T47D (cell line): ENCODE results near the gene SPATA24.
"Not testable (repeated sequence)": the region's sequence is repeated elsewhere in the genome, so short reads cannot be mapped to it uniquely, and the experiment has no call there.

Experiments
- DNase-seq, 2 experiments: peaks; one replicate each; pipeline versions ENCODE4 v3.0.0 to v3.0.0-alpha.2; 2011 to 2012; ENCODE audit warnings: low read depth in 1 of 2, low spot score in 1 of 2
- JUND ChIP-seq: IDR thresholded peaks from 2 replicates; pipeline ENCODE4 v1.6.1; 2012; ENCODE audit warnings: low read depth
- in situ Hi-C: cut with HindIII; loops from 2 replicates; pipeline ENCODE4 v1.10.0; 2016; ENCODE audit warnings: low sequenced_read_pairs, low pct_unique_long_range_greater_than_20kb

The SPATA24 gene

DNA sequence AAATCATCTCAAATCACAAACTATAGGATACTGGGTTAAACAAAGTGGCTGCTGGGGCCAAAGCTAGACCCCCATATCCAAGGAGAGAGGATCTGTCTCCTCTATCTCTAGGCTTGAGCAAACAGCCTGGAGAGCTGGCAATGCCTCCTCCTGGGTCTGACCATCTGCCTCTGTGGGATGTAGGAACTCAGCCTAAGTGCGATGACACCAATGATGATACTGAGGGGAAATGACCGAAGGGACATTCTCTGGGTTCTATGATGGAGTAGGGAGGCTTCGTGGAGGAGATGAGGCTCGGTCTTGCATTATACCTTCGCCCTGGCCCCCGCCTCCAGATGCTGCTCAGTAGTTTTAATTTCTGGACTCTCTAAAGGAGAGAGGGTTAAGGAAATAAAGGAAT is 9.3 kb upstream of the SPATA24 start:
- DNase-seq, result no peak
- TF ChIP-seq JUND, result no peak
- in situ Hi-C loops, result no loop called here

DNA sequence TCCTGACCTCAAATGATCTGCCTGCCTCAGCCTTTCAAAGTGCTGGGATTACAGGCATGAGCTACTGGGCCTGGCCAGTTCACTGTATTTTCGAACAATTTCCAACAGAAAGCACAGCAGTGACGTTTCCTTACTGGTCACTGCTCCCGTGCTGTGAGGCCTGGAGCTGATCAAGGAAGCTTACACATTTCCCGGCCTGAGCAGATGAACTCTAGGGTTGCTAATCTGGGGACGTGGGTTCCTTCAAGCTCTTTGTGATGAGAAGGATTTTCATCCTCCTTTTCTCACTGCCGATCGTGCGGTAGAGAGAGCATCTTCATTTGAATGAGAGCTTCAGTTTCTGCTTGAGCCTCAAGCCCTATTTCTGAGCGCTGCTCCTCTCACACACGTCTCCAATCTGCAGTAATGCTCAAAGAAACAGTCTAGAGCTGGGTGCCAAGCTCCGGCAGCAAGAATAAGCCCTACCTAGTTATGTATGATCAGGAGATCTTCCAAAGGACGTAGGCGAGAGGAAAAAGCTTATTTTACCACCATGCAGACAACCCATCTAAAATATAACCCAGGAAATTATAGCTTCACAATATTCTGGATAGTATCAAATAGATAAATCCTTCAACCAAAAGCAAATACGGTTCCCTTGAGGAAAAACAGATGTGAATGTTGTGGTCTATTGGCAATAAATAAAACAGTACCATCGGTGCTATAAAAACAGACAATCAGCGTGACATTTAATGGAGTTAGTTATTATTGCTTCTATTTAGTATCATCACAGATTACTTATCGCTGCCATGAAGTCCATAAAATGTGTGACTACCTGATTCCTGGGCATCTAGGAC is 7.3 kb upstream of the SPATA24 start:
- no peak for DNase-seq
- no peak for TF ChIP-seq JUND
- in situ Hi-C loops, result no loop called here

DNA sequence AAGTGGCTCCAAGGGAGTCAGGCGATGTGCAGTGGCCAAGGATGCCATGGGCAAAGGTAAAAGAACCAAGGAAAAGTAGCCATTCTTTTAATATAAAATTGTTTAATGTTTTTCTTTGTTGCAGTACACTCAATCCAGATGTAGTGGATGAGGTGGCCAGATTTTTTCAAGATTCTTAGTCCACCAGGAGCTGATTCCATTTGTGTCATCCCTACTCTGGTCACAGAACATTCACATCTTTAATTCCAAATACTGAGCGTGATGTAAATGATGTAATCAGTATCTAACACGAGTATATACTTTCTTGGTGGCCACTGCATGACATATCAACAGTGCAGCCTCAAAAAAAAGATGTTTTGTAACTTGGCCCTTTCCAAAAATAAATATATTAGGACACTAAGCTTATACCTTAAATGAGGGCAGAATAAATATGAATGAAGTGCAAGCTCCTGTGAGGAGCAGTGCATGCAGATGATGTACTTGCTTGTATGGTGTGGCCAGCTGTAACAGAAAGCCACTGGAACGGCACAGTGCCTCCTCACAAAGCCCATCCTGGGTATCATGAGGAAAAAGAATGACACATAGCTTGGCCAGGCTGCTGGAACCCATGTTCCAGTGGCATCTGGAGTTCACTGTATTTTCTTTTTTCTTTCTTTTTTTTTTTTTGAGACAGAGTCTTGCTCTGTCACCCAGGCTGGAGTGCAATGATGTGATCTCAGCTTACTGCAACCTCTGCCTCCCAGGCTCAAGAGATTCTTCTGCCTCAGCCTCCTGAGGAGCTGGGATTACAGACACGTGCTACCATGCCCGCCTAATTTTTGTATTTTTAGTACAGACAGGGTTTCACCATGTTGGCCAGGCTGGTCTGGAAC is 6.5 kb upstream of the SPATA24 start:
- no peak for DNase-seq
- TF ChIP-seq JUND, result no peak
- in situ Hi-C loops, result no loop called here

DNA sequence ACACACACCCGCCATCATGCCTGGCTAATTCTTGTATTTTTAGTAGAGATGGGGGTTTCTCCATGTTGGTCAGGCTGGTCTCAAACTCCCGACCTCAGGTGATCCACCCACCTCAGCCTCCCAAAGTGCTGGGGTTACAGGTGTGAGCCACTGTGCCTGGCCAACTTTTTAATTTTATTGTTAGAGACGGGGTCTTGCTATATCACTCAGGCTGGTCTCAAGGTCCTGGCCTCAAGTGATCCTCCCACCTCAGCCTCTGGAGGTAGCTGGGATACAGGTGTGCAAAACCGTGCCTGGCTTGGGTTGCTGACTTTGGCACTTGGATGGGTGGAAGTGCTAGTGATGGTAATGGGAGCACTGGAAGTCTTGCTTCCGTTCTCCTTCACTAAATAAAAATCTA is 5.2 kb upstream of the SPATA24 start:
- in situ Hi-C loops, DNase-seq: not testable (repeated sequence)

DNA sequence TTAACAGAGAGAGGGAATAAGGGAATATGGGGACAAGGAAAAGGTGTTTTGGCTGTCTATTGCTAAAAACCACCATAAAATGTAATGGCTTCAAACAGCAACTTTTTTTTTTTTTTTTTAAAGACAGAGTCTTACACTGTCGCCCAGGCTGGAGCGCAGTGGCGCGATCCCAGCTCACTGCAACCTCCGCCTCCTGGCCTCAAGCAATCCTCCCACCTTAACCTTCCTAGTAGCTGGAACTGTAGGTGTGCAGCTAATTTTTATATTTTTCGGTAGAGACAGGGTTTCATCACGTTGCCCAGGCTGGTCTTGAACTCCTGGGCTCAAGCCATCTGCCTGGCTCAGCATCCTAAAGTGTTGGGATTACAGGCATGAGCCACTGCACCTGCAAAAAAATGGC is 4.3 kb upstream of the SPATA24 start:
- DNase-seq, result no peak
- TF ChIP-seq JUND, result no peak
- in situ Hi-C loops, result no loop called here

DNA sequence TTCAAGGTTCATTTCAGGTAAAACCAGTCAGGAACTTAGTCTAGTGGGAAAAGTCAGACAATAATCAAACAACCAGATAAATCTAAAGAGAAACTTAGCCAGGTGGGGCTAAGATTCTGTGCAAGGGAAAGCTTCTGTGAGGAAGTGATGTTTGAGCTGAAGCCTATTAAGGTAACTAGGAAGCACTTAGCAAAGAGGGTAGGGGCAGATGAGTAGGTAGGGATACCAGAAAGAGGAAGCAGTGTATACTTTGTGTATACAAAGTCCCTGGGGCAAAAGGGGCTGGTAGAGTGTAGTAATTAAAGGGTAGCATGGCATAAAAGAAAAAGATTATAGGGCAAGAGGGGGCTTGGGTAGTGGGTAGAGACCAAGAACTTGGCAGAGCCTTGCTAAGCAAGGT is 3.6 kb upstream of the SPATA24 start:
- DNase-seq, result no peak
- TF ChIP-seq JUND, result no peak
- in situ Hi-C loops, result no loop called here

DNA sequence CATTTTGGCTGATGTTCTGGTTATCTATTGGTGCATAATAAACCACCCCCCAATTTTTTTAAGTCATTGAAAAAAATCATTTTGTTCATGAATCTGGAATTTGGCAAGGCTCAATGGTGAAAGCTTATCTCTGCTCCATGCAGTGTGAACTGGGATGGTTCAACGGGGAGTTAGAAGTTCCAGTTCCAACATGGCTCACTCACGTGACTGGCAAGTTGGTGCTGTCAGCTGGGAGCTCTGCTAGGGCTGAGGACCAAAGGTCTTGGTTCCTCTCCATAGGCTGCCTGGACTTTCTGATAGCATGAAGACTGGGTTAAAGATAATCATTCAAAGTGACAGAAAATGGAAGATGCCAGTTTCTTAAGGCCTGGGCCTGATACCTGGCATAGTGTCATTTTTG is 3.1 kb upstream of the SPATA24 start:
- TF ChIP-seq JUND, result no peak
- no peak for DNase-seq
- in situ Hi-C loops, result no loop called here

DNA sequence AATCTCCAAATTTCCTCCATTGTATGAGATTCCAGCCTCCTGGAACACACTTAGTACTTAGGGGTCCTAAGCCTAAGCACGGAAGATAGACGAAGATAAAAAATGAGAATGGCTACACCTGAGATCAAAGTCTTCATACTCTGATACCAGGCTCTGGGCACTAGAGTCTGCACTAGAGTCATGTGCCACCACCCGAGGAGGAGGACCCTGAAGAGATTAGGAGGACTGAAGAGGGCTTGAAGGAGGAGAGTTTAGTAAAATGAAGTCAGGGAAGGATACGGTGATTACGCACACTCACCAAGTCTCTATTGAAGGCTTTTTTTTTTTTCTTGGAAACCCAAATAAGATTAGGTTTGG is 573 bp upstream of the SPATA24 start:
- no peak for DNase-seq
- in situ Hi-C loops, result no loop called here

DNA sequence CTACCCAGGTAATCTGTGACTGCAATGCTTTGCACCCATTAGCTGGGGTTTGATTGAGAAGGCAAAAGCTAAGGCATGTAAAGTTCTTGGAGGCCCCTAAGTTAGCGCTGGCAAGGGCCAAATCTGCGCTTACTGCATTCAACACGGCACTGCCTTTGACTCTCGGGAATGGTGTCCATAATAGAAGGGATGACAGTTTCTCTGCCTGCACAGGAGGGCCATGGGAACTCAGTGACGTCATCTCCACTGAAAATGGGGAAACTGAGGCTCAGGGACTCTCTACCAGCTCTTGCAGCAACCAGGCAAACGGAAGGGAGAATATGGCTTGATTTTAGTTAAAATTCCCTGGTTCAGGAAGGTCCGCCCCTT is 487 bp downstream of the SPATA24 start:
- no peak for TF ChIP-seq JUND
- DNase-seq, result peak in 1 of 2 experiments; percentile 41
- in situ Hi-C loops, result no loop called here

More for the DNA sequence above, 573 bp upstream of the SPATA24 start:
- TF ChIP-seq JUND, result no peak

DNA sequence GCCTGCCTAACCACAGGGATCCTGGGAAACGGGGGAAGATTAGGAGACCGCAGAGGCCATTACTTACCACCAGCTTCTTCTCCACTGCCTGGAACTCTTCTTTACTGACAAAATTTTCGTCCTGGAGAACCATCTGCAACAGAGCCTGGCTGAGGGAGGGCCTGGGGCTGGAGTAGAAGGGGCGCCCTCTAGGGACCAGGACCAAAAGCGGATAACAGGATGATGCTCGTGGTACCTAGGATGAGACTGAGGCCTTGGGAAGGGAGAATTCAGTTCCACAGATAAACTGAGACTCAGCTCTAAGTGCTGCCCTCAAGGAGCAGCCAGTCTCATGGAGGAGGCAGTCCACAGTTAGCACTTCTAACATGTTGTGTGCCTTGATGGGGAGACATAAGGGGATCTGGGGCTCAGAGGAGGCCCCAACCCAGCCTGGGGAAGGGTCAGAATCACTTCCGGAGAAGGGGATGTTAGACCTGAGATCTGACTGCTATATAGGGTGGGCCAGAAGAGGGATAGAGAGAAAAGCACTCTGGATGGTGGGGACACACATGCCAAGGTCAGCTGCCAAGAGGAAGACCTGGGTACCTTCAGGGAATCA is 1.2 kb downstream of the SPATA24 start:
- no peak for TF ChIP-seq JUND
- in situ Hi-C loops, result no loop called here
- peak in 1 of 2 experiments; percentile 64 for DNase-seq

DNA sequence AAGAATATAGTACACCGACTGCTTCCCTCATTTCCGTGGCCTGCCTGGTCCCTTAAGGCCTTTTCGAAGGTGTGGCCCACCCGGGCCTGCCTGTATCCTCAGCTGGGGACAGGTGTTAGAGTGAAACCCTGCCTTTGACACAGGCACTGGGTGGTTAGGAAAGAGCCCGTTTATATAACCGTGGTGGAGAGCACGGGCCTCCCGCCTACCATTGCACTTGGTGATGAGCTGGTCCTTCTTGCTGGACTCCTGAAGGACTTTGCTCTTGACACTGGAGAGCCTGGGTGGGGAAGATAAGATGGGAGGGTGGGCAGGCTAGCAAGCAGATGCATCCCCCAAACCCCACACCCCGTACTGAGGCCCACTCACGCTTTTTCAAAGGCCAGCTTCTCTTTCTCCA is 2.3 kb downstream of the SPATA24 start:
- no peak for DNase-seq
- TF ChIP-seq JUND, result no peak
- in situ Hi-C loops, result no loop called here

DNA sequence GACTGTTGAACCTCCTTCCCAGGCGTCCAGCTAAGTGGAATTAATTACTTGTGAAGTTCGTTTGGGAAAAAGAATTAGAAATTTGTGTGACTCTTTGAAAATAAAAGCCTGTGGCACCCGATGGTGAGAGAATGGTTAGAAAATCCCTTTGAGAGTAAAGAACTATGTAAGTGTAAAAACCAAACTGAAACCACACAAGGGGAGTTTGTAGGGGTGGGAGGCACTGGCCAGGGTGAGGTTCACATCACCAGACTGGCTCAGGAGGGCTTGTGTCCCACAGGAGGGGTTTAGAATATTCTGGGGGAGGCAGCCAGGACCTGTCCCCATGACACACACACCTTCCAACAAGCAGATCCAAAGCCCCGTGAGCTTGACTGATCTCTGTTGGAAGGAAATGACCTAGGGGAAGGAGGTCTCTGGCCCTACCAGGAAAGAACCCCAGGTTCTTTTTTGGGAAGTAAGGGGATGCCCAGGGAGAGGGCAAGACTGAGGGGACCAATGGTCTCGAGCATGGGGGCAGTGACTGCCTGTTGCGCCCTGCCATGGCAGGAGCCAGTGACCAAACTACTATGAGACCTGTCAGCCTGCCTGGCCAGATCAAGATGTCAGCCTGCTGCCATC is 4.3 kb downstream of the SPATA24 start:
- in situ Hi-C loops, result no loop called here
- DNase-seq, result no peak
- no peak for TF ChIP-seq JUND
